ENCODE measurements around the gene ADCY1.
"Not testable (repeated sequence)": the region's sequence is repeated elsewhere in the genome, so short reads cannot be mapped to it uniquely, and the experiment has no call there.

- TF ChIP-seq CTCF (IDR thresholded peaks at IDR 0.05; ENCODE audit: extremely low read depth in 1 of 2, insufficient read depth in 1 of 2, low read depth in 1 of 2, low read length in 2 of 2); JUN (IDR thresholded peaks at IDR 0.05; ENCODE audit: borderline replicate concordance, insufficient read depth, insufficient read length, low read depth); EZH2 (IDR thresholded peaks at IDR 0.05; ENCODE audit: borderline replicate concordance, low read depth, low read length, severe bottlenecking); MAX (IDR thresholded peaks at IDR 0.05; ENCODE audit: insufficient read depth, insufficient read length); POLR2A (IDR thresholded peaks at IDR 0.05; ENCODE audit: low read depth, low read length): not testable (repeated sequence)
These were observed 187.5 kb downstream of the ADCY1 start for GRCh38 chr7:45761545-45762205.

All from endothelial cell of umbilical vein (primary cell).